GM12878 (cell line): ENCODE data around the gene DIAPH2. TPM values are rescaled to one million over a fixed set of nuclear protein-coding genes. Genes with fewer than 3 reads are reported as not detected.

Experiments
- ATAC-seq: fragments of 200-7000 bp; cut with Tn5 transposase; 3 replicates; pipeline ENCODE4 v1.9.1; 2020; ENCODE audit warnings: mild to moderate bottlenecking, moderate library complexity
- BruUV-seq: library from RNA; stranded (reverse); fragments of 400-500 nt; replicated peaks from 2 replicates; lab custom pipeline; 2021; lab: Mats Ljungman, UMichigan
- CTCF ChIA-PET: fragments of 300-600 bp; sonication (Branson Sonifier 250); formaldehyde crosslinking; extraction: SDS; loops from one replicate; lab custom pipeline; 2021; ENCODE audit warnings: inconsistent platforms; lab: Yijun Ruan, JAX
- POLR2A ChIA-PET: fragments of 350-600 bp; formaldehyde crosslinking; extraction: SDS; loops from one replicate; lab custom pipeline; 2021; ENCODE audit warnings: inconsistent platforms; lab: Charles Lee
- RAD21 ChIA-PET: fragments of 300-600 bp; sonication (Branson Sonifier 250); formaldehyde crosslinking; loops from one replicate; lab custom pipeline; 2023; ENCODE audit warnings: antibody characterized with exemption; ENCODE audit not compliant: unreplicated experiment; lab: Charles Lee
- SMC1A ChIA-PET: fragments of 300-600 bp; sonication (Branson Sonifier 250); formaldehyde crosslinking; loops from one replicate; lab custom pipeline; 2023; ENCODE audit not compliant: unreplicated experiment, uncharacterized antibody; lab: Charles Lee
- DNase-seq: peaks from one replicate; pipeline ENCODE4 v3.0.0-alpha.2; 2011; ENCODE audit warnings: low read depth, low spot score
- FAIRE-seq: peaks from 3 replicates; lab custom pipeline; 2011; peaks lifted over from hg19 to GRCh38; lab: Jason Lieb, UNC
- H2AFZ ChIP-seq: 2 replicates; pipeline ENCODE4 v1.6.0; 2011; ENCODE audit warnings: low read depth, low read length, control low read depth; ENCODE audit not compliant: control insufficient read depth
- H3K27ac ChIP-seq: 2 replicates; pipeline ENCODE4 v1.5.1; 2011; ENCODE audit warnings: control low read depth; ENCODE audit not compliant: control insufficient read depth, insufficient read depth
- H3K27me3 ChIP-seq, 2 experiments: replicated peaks in 1 of 2; 2 replicates each; pipeline versions ENCODE4 v1.6.0 to v1.6.1; 2011; ENCODE audit warnings: low read length in 1 of 2; ENCODE audit not compliant: control insufficient read depth in 2 of 2, insufficient read depth in 2 of 2
- H3K36me3 ChIP-seq, 2 experiments: 2 replicates each; pipeline ENCODE4 v1.5.1; 2011; ENCODE audit warnings: low read length in 1 of 2; ENCODE audit not compliant: control insufficient read depth in 2 of 2, insufficient read depth in 2 of 2
- H3K4me1 ChIP-seq: 2 replicates; pipeline ENCODE4 v1.6.1; 2011; ENCODE audit warnings: mild to moderate bottlenecking, low read length, moderate library complexity, mixed read lengths; ENCODE audit not compliant: control insufficient read depth, insufficient read depth
- H3K4me2 ChIP-seq: 2 replicates; pipeline ENCODE4 v1.6.0; 2011; ENCODE audit warnings: control low read depth; ENCODE audit not compliant: control insufficient read depth, insufficient read depth
- H3K4me3 ChIP-seq: fragments of 200-600 bp; sonication (generic); 2 replicates; pipeline ENCODE4 v1.5.1; 2016
- H3K79me2 ChIP-seq: 2 replicates; pipeline ENCODE4 v1.6.0; 2011; ENCODE audit warnings: low read length; ENCODE audit not compliant: control insufficient read depth, insufficient read depth
- H3K9ac ChIP-seq: 2 replicates; pipeline ENCODE4 v1.8.0; 2011; ENCODE audit warnings: low read length, control low read depth, mixed read lengths; ENCODE audit not compliant: control insufficient read depth, insufficient read depth
- H3K9me3 ChIP-seq: replicated peaks from 3 replicates; pipeline ENCODE4 v1.5.1; 2011; ENCODE audit warnings: mild to moderate bottlenecking, low read length; ENCODE audit not compliant: control insufficient read depth, insufficient read depth
- H4K20me1 ChIP-seq: 2 replicates; pipeline ENCODE4 v1.6.0; 2011; ENCODE audit not compliant: control insufficient read depth, insufficient read depth
- DPF2 ChIP-seq: fragments of 450-650 bp; IDR thresholded peaks from 2 replicates; pipeline ENCODE4 v1.6.1; 2017; ENCODE audit warnings: mild to moderate bottlenecking
- MAX ChIP-seq: IDR thresholded peaks from 2 replicates; pipeline ENCODE4 v1.6.1; 2012; ENCODE audit warnings: low read depth, low read length, improper control_type of control experiment
- MEF2B ChIP-seq: fragments of 450-650 bp; IDR thresholded peaks from 2 replicates; pipeline ENCODE4 v1.6.1; 2018; ENCODE audit warnings: mild to moderate bottlenecking, moderate library complexity; ENCODE audit not compliant: partially characterized antibody, poor library complexity, severe bottlenecking
- MYC ChIP-seq: IDR thresholded peaks from 2 replicates; pipeline ENCODE4 v1.6.1; 2011; ENCODE audit warnings: mild to moderate bottlenecking, low read length, moderate library complexity, inconsistent platforms; ENCODE audit not compliant: insufficient read depth, insufficient replicate concordance, insufficient read length, severe bottlenecking
- PBX3 ChIP-seq: IDR thresholded peaks from 2 replicates; pipeline ENCODE4 v1.6.1; 2011; ENCODE audit warnings: mild to moderate bottlenecking, low read depth, low read length, moderate library complexity; ENCODE audit not compliant: insufficient replicate concordance
- RB1 ChIP-seq: fragments of 450-650 bp; formaldehyde crosslinking; IDR thresholded peaks from 2 replicates; pipeline ENCODE4 v1.6.1; 2017; ENCODE audit warnings: mild to moderate bottlenecking, borderline replicate concordance
- REST ChIP-seq: IDR thresholded peaks from 2 replicates; pipeline ENCODE4 v1.6.1; 2012; ENCODE audit warnings: mild to moderate bottlenecking, low read depth, low read length
- SMAD1 ChIP-seq: fragments of 450-650 bp; IDR thresholded peaks from 2 replicates; pipeline ENCODE4 v1.6.1; 2018; ENCODE audit warnings: mild to moderate bottlenecking, low read depth; ENCODE audit not compliant: partially characterized antibody
- SPI1 ChIP-seq: IDR thresholded peaks from 2 replicates; pipeline ENCODE4 v1.6.1; 2011; ENCODE audit warnings: low read depth, mild to moderate bottlenecking, low read length, moderate library complexity, borderline replicate concordance; ENCODE audit not compliant: insufficient read depth
- STAT3 ChIP-seq: IDR thresholded peaks from 2 replicates; pipeline ENCODE4 v1.6.1; 2011; ENCODE audit warnings: low read depth, low read length, improper control_type of control experiment
- WGBS: methylation state at CpG from one replicate; pipeline ENCODE4 v1.1.6; 2016; ENCODE audit warnings: low lambda C conversion rate; ENCODE audit not compliant: insufficient replicate concordance, insufficient coverage; ENCODE audit errors: missing lambda C conversion rate; 5-methylcytosine and 5-hydroxymethylcytosine counted together
- in situ Hi-C: fragments of 300-500 bp; cut with MboI; formaldehyde crosslinking; loops from 9 replicates; pipeline ENCODE4 v1.14.3; 2018; ENCODE audit warnings: mixed read lengths
- intact Hi-C: fragments of 100-400 bp; cut with micrococcal nuclease; formaldehyde crosslinking; loops from one replicate; pipeline ENCODE4 v1.14.2; 2022; ENCODE audit not compliant: unreplicated experiment
- polyA plus RNA-seq, 11 experiments: library from polyadenylated mRNA; depleted of rRNA in 4 of 11; unstranded in 6 of 11; stranded (reverse) in 5 of 11; fragments of >200 nt; fragmentation: Nextera tagmentation in 4 of 11; fragmentation: Illumina TruSeq in 1 of 11; extraction: Ambion mirVana in 4 of 11; extraction: Trizol in 1 of 11; gene quantifications; 1 replicate in 1 of 11; 2 replicates in 10 of 11; pipeline versions ENCODE4 v1.2.1 to v1.2.3, GENCODE V29; 2011 to 2016; ENCODE audit warnings: inconsistent platforms in 2 of 11, missing spikeins in 2 of 11, low read depth in 1 of 11
- total RNA-seq, 4 experiments: library from RNA; depleted of rRNA in 3 of 4; stranded (reverse); fragments of >200 nt in 3 of 4; fragmentation: Illumina TruSeq in 1 of 4; extraction: Trizol in 1 of 4; gene quantifications; 2 replicates each; pipeline versions ENCODE4 v1.2.1 to v1.2.3, GENCODE V29; 2013 to 2021

DIAPH2 gene
- total and polyA plus RNA-seq, 10 of the 15 experiments (the other 5 are each of a cell fraction or from before 2014, with no cell fraction given), result 2.2 to 16.6 (median 8.8) TPM

- Histone ChIP-seq H3K4me1 (no peaks in the 10 kb centered on the region), H3K27me3 (no peaks in the 10 kb centered on the region), H3K36me3 (no peaks in the 10 kb centered on the region), H3K4me3 (no peak overlapping the region), H4K20me1 (no peaks in the 10 kb centered on the region), H3K9me3 (no peaks in the 10 kb centered on the region), H2AFZ (no peak overlapping the region), H3K4me2 (no peak overlapping the region), H3K27ac (no peak overlapping the region), H3K79me2 (no peaks in the 10 kb centered on the region), H3K9ac (no peak overlapping the region)
- in situ Hi-C loops (no loop called here), intact Hi-C loops (no loop called here)
- WGBS, result 62% methylated on average over 1 of the region's 1 CpG
- ChIA-PET RAD21 (no interaction called here), CTCF (no interaction called here), SMC1A (no interaction called here), POLR2A (no interaction called here)
- ATAC-seq (no peak), FAIRE-seq (no peak), DNase-seq (no peak)
- no peak for TF ChIP-seq SMAD1
- no peak for TF ChIP-seq REST
- TF ChIP-seq RB1, result no peak
- TF ChIP-seq MEF2B, result no peak
- TF ChIP-seq DPF2, result no peak
- no peak for TF ChIP-seq PBX3
- TF ChIP-seq STAT3, result no peak
- no peak for TF ChIP-seq MYC
- no peak for TF ChIP-seq SPI1
- no peak for TF ChIP-seq MAX
- BruUV-seq, result no TSS peak
These were observed 68.6 kb downstream of the DIAPH2 start for GRCh38 chrX:96753230-96753629.
